NOMO-1 (cell line): ENCODE results near the gene AJUBA.

Experiments used
- DNase-seq, 2 experiments: peaks; one replicate each; lab custom pipeline; 2025; ENCODE audit not compliant: unreplicated experiment in 2 of 2; lab: John Stamatoyannopoulos, UW

The AJUBA gene

DNA sequence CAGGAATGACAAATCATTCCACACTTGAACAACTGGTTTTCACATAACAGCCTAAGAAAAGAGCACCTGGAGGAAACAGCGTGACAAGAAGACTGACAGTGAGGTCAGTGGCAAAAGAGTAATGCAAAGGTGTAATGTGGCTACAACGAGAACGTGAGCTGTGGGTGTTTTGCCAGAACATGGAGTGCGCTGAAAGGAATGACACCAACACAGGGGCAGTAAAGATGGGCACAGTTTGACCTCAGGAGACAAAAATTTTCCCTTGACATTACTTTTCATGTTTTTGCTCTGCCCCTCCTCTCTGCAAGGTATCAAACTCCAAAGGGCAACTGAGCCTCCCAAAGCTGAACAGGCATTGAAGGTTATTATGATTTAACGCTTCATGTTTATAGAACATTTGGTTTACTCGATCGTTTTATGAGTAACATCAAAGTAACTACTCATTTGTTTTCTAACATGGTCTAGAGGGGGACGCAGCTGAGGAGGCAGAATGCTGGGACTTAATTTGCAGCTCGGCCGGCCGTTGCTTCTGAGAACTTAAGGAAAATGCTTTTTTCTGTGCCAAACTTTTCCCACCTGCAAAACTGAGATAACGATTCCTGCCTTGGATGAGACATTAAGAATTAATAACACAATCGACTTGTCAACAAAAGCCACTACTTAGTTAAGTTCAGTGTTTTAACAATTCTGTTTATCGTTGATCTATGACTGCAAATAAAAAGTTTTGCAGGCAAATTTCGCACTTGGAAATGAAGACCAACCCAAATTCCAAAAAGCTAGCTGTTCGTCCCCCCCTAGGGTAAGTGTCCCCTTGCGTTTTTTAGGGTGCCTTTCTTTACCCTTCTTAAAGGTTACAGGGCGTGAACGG lies 26.4 kb downstream of the AJUBA start:
- peak in 1 of 2 experiments; percentile 10 for DNase-seq

DNA sequence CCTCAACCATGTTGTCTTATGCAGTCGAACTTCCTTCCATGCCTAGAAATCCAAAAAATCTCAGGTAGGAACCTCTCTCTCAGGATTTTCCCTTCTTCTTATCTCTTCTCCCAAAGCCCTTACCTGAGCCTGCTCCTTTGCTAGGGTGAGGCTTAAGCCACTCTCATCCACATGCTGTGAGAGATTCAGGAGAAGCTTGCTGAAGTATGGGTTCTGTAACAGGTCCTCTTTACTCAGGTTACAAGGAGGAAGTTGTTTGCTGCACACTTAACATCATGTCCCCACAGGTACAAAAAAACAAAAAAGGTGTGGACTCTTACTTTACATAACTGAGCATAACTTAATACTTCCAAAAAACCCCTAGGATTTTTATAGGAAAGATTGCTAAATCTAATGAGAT lies 29.9 kb downstream of the AJUBA start:
- no peak for DNase-seq

DNA sequence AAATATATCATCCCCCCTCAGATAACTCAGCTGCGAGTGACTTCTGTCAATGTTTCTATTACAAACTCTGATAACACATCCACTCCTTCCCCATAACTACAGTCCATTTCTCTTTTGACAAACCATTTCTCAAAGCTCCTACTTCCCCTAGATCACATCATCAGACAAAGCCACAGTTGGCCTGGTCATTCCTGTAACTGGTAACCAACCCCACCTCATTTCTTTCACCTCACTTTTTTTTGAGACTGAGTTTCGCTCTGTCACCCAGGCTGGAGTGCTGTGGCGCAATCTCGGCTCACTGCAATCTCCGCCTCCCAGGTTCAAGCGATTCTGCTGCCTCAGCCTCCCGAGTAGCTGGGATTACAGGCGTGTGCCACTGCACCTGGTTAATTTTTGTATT lies 30.6 kb downstream of the AJUBA start:
- DNase-seq: peak; percentile 54 to 80

DNA sequence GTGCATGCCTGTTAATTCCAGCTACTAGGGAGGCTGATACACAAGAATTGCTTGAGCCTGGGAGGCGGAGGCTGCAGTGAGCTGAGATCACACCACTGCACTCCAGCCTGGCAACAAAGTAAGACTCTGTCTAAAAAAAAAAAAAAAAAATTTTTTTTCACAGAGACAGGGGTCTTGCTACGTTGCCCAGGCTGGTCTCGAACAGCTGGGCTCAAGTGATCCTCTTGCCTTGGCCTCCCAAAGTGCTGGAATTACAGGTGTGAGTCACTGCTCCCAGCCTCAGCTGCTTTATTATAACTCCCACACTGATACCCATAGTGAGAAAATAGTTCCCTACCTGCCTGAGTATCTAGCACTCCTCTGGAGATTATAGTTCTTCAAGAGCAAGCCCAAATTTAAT lies 36.7 kb downstream of the AJUBA start:
- no peak for DNase-seq

DNA sequence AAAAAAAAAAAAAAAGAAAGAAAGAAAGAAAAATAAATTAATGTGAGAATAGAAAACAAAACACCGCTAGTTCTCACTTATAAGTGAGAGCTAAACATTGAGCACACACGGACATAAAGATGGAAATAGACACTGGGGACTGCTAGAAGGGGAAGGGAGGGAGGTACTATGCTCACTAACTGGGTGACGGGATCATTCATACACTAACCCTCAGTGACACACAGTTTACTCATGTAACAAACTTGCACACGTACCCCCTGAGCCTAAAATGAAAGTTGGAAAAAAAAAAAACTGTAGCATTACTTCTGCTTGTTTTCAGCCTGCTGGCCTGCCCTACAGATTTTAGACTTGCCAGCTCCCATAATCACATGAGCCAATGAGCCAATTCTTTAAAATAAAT lies 42.7 kb downstream of the AJUBA start:
- DNase-seq: no peak

DNA sequence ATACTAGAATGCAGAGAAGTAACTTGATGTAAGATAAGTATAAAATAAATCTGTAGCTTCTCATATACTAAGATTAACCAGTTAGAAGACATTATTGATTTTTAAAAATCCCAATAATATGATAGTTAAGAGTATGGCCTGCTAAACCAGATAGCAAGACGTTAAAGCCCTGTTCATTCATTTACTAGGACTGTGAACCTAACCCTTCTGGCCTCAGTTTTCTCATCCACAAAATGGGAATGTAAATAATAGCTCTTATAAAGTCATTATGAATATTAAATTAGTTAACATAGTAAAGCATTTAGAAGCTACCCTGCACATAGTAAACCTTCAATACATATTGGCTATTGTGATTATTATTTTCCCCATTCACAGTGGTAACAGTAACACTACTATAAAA lies 47.2 kb downstream of the AJUBA start:
- no peak for DNase-seq

DNA sequence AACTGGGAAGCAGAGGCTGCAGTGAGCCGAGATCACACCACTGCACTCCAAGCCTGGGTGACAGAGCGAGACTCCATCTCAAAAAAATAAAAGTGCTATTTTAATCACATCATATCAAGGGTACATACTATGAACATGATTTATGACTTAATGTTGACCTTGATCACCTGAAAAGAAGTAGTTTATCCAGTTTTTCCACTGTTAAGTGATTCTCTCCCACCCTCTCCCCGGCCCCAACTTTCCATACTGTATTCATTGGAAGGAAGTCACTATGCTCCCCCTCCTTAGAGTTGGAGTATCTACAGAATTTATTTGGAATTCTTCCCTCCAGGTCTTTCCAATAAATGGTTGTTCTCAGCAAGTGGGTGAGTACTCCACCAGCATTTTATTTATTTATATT lies 50.2 kb downstream of the AJUBA start:
- no peak for DNase-seq

DNA sequence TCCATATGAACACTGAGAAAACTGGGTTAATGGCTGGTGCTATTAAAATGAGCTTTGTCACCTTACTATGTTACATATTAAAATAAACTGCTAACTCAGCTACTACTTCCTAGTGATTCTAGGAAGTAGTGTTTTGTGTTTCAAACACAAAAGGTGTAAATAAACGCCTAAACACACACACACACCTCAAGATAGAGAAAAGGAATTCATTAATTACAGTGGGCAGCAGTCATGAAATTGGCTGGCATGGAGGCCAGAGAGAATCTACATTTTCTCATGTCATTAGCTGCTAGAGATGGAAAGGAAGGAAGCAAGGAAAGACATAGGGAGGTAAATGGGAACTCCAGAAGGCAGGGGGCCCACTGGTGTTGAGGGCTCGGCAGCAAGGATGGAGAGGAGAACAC lies 52.4 kb downstream of the AJUBA start:
- DNase-seq: no peak

DNA sequence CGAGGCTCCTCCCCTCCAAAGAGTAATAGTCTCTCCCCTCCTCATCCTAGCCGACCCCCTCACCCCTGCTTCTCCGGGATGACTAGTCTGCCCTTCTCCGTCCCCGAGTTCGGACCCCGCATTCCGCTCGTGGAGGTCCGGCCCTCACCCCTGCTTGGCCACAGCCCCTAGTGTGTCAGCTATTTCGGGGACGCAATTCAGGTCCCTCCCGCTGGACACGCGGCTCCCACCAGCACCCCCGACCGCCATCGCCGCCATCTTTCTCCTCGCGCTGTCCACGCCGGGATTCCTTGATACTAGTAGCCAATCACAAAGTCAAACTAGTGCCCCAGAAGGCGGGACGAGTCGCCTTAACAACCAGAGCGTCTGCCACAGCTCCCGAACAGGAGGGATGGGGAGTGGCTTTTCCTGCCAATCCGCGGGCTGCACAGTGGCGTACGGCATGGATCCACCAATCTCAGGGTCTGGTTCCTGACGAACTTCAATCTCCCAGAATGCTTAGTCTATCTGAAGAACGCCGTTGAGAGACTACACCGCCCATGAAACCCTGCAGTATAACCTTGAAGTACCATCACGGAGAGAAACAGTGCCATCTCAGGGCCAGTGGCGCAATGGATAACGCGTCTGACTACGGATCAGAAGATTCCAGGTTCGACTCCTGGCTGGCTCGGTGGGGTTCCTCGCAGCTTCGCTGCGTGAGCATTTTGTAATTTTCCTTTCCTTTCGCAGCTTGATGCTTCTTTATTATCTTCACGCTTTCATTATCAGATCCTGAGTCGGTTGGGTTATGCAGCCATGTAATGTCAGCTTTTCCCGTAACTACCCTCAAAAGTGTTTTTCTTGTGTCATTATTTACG lies 53.0 kb downstream of the AJUBA start, which contains the start of gene PRMT5:
TSS of gene PRMT5 (minus strand) at position 273 of the 857 bp plus-strand sequence. CDS start at position 258, 15 bp downstream.
- peak; percentile 98 to 100 for DNase-seq

DNA sequence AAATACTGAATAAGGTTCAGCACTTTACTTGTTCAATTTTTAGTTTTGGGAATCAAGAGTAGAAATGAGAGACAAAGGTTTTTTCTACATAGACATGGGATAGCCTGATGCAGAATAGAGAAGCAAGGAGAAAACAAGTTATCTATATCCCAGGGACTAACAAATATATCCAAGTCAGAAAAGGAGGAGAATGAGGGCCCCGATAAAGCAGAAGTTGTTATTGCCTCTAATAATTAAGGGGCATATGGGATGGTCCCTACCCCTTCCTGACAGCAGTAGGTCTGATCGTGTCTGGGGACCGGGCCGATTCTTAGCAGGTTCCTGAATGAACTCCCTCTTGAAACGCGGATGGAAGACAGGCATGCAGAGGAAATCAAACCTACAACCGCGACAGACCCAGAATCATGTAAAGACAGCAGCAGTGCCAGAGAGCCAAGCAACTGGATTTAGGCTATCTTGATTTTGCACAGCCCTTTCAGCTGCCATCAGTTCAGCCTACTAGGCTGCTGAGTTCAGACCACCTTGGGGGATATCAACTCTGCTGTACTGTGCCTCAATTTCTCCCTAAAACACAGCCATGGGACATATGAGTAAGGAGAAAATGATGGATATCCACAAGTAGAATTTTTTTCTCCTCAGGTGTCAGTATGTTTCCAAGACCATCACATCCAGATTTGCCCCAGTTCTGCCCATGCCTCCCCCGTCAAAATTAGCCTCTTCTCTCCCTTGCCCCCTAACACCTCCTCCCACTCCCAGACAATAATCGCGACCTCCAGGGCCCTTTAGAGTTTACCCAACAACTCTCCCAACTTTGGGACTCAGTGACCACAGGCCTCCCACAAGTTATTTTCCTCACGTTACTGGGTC lies 53.9 kb downstream of the AJUBA start:
- DNase-seq: no peak

DNA sequence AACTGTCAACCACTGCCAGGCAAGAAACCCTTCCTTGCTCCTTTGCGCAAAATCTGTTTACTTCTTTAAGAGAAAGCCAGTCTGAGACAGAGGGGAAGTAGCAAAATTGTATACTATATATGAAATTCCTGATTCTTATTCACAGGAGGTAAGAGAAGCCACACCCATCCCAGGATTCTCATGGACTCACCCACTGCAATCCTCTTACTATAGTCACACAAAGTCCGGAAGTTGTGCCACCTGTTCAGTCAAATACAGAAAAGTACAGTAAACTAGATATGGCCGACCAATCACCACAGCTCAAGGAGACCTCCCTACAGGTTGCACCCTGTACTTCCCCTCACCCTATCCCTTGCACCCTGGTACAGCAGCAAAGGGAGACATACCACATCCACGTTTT lies 56.0 kb downstream of the AJUBA start:
- DNase-seq: no peak

DNA sequence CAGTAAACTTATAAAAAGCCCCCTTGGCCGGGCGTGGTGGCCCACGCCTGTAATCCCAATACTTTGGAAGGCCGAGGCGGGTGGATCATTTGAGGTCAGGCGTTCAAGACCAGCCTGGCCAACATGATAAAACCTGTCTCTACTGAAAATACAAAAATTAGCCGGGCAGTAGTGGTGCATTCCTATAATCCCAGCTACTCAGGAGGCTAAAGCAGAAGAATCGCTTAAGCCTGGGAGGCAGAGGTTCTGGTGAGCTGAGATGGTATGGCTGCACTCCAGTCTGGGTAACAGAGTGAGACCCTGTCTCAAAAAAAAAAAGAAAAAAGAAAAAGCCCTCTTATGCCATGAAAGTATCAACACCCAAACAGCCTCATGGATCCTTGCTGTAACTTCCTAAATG lies 56.8 kb downstream of the AJUBA start:
- no peak for DNase-seq

DNA sequence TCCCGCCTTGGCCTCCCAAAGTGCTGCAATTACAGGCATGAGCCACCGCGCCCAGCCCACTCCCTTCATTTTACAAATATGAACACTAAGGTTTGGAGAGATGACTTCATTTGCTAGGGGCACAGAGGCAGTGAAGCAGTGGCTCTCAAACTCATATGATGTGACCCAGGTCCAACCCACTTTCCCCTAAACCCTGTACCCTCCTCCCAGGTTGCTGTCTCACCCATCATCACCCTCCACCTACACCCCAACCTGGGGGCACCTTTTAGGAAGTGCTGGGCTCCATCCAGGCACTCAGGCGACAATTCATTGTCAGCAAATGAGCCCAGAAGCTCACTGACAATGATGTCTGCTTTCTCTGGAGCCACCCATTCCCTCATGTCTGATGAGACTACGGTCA lies 58.6 kb downstream of the AJUBA start:
- DNase-seq: no peak

DNA sequence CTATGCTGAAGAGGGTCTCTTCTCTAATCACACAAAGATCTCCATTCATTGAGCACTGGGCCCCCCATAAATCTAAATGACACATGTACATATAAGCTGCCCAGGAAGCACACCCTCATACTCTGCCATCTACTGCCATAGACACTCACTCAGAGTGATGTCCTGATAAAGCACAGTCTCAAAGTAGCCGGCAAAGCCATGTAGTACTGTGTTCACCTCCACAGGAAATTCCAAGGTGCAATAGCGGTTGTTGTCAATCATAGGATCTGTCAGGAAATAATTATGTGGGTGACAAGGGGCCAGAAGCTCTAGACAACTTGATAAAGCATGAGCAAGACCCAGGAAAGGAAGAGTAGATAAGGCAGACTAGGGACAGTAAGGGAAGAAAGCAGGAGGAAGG lies 60.1 kb downstream of the AJUBA start:
- no peak for DNase-seq
